ENCODE results near the gene ZNF428.
A peak's percentile ranks its signal among the peaks of the same experiment; 100 is the strongest.
"Not testable (repeated sequence)": the region's sequence is repeated elsewhere in the genome, so short reads cannot be mapped to it uniquely, and the experiment has no call there.

Gene ZNF428

DNA sequence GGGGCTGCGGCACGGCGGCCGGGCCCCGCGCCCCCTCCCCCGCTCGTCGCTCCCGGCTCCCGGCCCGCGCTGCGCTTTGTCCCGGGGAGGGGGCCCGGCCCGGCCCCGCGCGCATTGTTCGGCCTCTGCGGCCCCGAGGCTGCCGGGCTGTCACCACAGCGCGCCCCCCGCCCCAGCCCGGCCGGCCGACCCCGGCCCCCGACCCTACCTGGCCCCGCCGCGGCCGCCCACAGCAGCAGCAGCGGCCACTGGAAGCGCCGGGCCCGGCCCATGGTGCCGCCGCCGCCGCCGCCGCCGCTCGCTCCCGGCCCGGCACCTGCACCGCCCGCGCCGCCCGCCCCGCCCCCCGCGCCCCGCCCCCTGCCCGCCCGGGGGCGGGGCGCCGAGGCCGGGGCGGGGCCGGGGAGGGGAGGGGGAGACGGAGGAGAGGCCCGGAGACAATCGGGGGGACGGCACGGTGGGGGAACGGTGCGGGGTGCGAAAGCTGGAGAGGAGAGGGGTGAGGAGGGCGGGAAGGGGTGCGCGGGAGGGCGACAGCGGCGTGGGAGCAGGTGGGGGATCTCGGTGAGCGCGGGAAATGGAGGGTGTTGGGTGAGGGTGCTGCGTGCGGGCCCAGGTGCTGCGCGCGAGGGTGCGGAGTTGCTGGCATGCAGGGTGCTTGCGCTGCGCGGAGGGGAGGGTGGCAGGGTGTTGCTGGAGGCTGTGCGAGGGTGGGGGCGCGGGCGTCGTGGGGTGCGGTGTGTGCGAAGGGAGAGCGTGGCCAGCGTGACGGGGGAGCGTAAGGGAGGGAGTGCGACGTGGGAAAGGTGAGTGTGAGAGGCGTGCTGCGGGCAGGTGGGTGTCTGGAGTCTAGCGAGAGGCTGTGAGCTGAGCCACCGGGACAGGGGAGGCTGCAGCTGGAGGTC, 20.3 kb upstream of the ZNF428 start, which contains the start of gene CADM4:
Gene CADM4, minus strand, starts transcription at position 332 of the 905 bp plus-strand sequence. Its CDS starts 60 bp downstream, at position 272.
- DNase-seq (ENCODE audit: low read depth): no peak

DNA sequence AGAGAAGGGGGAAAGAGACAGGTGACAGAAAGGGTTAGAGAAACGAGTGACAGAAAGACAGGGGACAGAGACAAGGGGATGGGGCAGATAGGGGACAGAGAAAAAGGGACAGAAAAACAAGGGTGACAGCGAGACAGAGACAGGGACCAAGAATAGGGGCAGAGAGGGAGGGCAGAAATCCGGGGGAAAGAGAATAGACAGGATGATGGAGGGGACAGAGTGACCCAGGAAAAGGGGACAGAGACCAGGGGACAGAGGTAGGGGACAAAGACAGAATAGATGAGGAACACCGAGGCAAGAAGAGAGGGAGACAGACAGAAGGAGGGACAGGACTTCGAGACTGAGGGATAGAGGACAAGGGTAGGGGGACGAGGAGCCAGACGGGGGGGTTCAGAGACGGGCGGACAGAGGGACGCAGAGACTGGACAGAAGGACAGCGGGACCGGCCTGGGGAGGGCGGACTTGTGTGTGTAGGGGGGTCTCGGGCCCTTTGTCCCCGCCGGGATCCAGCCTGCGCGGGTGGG, 19.6 kb upstream of the ZNF428 start:
- no peak for DNase-seq (ENCODE audit: low read depth)

DNA sequence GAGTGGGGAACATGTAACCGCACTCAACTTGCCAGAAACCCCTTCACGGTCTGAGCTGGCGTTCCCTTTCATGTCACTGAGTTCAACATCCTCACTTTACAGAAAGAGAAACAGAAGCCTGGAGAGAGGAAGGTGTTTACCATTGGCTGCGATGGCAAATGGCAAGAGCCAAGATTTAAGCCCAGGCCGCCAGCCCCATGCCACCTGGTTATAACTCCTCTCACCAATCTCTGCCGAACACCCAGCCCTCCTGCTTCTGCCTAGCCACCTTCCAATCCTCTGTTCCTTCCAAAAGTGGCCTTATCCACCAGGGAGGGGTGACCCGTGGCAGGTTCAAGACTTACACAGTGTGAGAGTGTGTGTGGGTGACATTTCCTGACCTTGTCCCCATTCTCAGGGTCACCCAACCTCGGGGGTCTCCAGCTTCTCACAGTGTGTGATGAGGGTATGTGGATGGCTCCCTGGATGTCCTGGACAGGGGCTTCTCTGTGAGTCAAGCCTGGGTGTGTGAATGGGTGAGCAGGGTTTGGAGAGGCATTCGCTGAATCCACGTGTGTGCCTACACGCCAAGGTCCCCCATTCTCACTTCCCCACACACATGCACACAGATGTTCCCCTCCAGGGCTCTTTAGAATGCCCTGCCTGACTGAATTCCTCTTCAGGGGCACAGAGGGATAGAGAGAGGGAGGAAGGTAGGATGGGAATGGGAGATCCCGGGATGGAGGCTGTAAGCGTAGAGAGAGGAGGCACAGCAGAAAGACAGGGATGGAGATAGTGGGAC, 19.0 kb upstream of the ZNF428 start:
- DNase-seq (ENCODE audit: low read depth): no peak

DNA sequence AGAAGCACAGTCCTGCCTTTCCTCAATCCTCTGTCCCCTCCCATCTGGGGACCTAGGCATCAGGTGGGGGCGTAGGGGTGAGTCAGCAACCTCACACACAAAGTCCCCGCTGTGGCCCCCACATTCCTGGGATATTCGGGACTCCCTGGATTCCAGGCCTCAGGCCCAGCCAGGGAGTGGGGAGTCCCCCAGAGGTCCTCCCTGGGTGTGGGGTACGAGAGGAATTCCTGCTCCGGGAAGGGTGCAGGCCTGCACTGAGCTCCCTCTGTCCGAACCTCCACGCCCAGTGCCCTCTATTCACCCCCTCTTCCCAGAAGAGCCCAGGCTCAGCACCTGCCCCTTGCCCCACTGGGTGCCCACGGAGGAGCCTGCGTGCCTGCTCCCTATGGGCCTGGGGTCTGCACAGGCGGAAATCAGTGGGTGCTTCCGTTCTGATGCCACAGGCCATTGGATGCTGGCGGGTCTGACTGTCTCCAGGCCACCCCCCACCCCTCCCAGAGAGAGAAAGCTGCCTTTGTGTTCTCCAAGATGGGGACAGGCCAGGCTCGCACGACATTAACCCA, 16.8 kb upstream of the ZNF428 start:
- no peak for DNase-seq (ENCODE audit: low read depth)

DNA sequence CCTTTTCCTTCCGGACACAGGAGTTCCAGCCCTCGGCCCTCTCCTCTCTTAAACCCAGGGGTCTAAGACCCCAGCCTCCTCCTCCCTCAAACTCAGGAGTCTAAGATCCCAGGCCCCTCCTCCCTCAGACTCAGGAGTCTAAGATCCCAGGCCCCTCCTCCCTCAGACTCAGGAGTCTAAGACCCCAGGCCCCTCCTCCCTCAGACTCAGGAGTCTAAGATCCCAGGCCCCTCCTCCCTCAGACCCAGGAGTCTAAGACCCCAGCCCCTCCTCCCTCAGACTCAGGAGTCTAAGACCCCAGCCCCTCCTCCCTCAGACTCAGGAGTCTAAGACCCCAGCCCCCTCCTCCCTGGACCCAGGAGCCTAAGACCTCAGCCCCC, 16.1 kb upstream of the ZNF428 start:
- DNase-seq (ENCODE audit: low read depth): not testable (repeated sequence)

DNA sequence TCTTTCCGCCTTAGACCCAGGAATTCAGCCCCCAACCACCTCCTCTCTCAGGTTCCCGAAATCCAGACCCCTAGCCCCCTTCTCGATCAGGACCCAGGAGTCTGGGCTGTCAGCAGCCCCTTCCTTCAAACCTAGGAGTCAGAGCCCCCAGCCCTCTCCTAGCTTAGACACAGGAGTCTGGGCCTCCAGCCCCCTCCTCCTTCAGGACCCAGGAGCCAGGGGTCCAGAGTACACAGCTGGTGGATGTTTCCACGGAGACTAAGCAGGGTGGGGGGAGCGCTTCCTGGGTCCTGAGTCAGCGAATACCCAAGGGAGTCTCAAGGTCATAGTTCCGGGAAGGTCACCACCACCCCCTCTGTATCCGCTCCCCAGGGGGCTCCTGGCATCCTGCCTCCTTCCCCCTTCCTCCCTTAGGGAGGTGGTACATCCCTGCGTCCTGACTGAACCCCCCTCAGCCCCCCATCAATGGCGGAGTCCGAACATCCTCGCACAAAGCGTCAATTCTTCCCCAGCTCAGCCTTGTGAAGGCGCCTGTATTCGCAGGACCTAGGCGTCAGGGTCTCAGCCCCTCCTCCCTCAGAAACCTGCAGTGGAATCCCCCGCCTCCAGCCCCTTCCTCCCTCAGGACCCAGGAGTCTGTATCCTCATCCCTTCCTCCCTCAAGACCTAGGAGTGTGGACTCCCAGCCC, 15.6 kb upstream of the ZNF428 start:
- no peak for DNase-seq (ENCODE audit: low read depth)

DNA sequence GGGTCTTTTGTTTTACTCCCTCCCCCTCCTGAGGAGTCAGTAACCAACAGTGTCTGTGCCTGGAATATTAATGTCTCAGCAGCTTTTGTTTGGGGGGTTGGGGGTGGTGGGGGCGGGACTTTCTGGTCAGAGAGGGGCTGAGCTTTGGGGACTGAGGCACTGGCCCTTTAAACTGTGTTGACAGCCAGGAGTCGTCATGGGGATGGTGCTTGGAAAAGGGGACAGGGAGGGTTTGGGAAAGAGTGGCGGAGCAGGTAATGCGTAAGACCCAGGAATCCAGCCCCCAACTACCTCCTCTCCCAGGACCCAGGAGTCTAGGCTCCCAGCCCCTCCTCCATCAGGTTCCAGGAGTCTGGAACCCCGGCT, 15.1 kb upstream of the ZNF428 start:
- no peak for DNase-seq (ENCODE audit: low read depth)

DNA sequence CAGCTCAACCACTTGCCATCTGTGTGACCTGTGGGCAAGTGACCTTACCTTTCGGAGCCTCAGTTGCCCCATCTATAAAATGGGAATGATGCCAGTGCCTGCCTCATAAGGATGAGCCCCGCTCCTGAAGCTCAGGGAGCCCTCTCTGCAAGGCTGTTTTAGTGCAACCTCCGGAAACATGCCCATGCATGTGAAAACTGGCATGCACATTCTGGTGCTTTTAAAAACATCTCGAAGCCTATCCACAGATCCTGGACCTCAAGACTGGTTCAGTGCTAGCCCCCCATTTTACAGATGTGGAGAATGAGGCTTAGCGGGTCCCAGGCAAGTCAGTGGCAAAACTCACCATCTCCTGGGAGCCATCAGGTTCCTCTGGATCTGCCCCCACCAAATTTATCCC, 14.6 kb upstream of the ZNF428 start:
- DNase-seq (ENCODE audit: low read depth): no peak

DNA sequence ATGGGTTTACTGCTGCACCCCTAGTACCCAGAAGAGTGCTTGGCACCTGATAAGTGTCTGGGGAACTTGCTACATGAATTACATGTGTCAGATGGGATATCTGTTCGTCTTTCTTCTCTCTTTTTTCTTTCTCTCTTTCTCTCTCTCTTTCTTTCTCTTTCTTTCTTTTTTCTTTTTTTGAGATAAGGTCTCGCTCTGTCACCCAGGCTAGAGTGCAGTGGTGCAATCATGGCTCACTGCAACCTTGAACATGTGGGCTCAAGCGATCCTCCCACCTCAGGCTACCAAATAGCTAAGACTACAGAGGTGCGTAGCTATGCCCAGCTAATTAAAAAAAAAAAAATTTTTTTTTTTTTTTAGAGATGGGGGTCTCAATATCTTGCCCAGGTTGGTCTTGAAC, 14.1 kb upstream of the ZNF428 start:
- no peak for DNase-seq (ENCODE audit: low read depth)

DNA sequence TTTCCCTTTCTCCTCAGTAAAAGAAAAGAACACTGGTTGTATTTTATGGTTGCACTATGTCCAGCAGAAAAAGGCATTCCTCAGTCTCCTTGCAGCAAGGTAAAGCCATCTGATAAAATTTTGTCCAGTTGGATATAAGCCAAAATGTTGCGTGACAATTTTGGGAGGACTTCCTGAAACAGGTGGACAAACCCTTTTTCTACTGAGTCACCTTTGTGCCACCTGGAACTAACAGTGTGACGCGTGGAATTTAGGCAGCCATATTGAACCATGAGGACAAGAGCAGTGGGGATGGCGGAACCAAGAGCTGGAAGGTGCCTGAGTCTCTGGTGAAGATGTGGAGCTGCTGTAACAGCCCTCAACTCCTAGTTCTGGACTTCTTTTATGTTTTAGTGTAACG, 12.1 kb upstream of the ZNF428 start:
- no peak for DNase-seq (ENCODE audit: low read depth)

DNA sequence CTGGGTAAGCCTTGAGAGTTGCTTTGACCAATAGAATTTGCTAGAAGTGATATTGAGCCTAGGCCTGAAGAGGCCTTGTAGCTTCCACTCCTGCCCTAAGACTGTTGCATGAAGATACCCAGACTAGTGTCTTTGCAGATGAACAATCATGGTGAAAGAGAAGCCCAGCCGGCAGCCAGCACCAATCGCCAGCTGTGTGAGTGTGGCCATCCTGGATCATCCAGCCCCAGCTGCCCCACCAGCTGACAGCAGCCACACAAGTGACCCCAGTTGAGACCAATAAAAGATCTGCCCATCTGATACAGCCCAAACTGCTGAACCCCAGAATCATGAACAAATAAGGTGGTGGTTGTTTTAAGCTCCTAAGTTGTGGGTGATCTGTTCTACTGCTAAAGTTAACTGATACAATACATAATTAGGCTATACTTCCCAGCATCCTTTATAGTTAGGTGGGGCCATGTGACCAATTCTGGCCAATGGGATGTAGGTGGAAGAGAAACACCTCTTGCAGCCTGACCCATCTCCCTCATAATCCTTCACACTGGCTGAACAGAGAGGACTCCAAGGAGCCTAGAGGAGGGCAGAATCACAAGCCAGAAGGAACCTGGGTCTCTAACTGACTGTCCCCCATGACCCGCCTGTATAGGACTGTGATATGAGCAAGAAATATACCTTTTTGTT, 9.4 kb upstream of the ZNF428 start:
- no peak for DNase-seq (ENCODE audit: low read depth)

DNA sequence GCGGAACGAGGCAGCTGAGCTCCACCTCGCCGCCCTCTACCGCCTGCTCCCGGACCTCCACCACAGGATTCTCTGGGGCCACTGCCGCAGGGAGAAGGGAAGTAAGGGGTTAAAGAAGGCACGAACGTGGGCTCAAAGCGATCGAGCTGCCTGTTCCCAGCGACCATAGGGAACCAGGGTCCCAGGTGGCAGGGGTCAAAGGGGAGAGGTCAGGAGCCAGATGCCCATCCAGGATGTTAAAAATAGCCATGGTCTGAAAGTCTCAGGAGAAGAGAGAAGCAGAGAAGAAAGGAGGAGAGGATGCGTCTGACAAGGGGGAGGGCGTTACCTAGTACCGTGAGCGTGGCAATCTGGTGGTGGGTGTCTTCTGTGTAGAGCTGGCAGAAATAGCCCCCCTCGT, 7.4 kb upstream of the ZNF428 start:
- DNase-seq (ENCODE audit: low read depth): no peak

DNA sequence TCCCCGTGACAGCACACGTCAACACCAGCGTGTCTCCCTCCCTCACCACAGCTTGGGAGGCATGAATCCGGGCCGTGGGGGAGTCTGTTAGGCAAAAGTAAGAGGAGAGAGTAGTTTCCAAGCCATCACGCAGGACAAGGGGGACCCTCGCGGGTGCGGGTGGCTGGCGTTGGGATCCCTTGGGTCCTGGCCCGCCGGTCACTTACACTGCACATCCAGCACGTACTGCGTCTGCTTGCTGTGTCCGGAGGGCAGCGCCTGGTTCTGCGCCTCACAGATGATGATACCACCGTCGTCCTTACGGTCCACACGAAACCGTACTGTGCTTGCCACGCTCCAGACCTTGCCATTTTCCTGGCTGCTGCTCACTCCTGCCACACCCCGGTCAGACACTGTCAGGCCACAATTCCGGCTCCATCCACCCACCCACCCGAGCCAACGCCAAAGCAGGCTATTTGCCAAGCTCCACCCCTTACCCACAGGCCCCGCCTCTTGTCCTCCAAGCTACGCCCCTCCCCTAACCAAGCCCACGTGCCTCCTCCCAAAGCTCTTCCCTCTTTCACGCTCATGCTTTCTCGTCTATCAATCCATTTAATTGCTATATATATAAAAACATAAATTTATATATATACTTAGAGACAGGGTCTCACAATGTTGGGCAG, 6.6 kb upstream of the ZNF428 start:
- peak; percentile 88 for DNase-seq (ENCODE audit: low read depth)

DNA sequence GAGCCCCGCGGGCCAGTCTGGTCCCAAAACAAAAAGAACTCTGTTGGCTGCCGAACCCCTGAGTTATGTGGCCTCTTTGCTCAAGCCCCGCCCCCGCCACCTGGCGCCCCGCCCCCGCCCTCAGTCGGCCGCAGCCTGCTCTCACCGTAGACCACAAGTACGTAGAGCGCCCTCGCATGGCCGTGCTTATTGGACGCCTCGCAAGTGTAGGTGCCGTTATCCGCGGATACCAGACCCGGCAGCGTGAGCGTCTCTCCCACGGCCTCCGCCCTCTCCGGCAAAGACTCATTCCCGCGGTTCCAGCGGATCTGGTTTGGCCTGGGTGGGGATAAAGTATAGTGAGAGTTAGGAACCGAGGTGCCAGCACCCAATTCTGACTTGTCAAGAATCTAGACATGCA, 5.5 kb upstream of the ZNF428 start:
- no peak for DNase-seq (ENCODE audit: low read depth)

DNA sequence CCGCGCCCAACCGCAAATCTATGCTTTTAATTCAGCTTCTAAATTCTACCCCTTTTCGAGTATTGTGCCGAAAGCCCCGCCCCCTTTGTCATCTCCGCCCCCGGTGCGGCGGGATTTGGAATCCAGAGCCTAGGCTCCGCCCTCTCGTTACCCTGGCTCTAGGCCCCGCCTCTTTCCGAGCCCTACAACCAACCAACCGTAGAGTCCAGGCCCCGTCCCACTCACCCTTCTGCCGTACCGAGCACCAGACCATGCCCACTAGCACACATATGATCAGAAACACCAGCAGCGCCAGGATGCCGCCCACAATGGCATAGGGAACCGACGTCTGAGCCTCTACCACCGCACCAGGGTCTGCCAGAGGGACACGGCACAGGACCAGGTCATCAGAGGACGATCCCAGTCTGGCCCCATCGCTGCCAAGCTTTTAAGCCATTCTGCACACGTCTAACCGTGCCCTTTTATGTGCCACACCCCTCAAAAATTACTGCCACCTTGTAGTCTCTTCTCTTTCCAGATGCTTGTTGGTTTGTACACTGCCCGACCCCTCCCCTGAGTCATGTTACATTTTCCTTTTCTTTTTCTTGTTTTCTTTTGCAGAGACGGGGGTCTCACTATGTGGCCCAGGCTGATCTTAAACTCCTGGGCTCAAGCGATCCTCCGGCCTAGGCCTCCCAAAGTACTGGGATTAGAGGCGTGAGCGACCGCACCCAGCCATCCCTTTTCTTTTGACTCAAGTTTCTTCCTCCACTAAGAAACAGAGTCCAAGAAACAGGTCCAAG, 4.7 kb upstream of the ZNF428 start:
- no peak for DNase-seq (ENCODE audit: low read depth)

DNA sequence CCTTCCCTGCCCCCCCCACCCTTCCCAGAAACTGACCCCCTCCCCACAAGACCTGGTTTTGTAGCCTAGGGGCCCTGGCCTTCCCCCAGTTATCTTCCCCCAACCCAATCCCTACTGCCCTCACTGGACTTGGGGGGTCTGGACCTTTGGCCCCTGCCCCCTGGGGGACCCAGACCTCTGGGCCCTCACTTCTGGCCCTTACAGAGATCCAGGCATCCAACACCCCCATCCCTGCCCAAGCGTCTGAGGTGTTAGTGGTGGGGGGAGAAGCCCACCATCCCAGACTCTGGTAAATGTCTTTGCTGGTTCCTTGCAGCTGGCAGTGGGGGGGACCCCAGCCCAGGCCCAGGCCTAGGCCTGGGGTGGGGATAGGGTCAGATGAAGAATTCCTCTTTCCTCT, 3.5 kb upstream of the ZNF428 start:
- DNase-seq (ENCODE audit: low read depth): no peak

DNA sequence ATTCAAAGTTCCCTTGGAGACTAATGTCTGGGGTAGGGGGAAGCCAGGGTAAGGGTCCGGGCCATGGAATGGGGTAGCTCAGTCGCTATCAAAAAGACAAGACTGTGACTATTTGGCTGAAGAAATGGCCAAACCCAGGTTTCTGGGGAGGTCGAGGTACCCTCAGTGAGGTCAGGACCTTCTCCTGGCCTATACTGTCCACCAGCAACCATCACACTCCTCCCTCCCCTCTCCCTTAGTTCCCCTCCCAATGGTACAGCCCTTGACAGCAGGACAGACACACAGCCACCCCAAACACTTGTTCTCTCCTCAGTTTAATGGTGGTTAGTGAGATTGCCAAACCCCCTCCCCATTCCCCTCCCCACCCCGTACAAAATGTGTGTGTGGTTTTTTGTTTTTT, 2.6 kb upstream of the ZNF428 start:
- no peak for DNase-seq (ENCODE audit: low read depth)

DNA sequence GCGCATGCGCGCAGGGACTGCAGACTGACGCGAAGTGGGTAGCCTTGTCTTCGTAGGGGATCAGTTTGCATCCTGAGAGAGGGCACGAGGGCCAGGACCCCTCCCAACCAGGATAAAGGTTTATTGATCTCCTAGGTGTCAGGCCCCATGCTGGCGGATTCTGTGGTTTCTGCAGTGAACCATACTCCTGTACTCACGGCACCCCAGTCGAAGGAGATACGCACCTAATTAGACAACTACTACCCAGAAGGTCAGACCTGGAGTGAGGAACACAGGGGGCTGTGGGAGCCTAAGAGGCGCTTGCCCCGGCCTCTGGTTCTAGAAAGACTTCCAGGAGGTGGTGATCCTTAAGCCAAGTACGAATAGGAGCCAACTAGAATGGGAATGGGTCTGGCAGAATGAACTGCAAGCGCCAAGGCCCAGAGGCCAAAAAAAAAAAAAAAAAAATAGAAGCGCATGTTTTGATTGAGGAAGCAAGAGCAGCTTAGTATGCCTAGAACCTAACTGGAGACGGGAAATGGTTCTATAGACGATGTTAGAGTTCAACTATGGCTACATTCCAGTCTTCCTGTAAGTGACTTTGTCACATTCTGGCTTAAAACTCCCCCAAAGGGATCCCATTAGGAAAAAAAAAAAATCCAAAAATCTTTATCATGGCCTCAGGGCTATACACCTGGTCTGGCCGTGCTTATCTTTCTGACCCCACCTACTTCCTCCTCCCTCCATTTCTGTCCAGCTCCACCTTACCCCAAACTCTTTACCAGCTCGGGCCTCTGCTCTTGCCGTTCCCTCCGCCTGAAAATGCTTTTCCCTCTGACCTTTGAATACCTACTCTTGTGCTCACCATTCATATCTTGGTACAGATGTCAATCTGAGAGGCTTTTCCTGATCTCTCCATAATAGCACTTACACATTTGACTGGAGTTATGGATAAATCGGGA, 902 bp upstream of the ZNF428 start:
- no peak for DNase-seq (ENCODE audit: low read depth)

DNA sequence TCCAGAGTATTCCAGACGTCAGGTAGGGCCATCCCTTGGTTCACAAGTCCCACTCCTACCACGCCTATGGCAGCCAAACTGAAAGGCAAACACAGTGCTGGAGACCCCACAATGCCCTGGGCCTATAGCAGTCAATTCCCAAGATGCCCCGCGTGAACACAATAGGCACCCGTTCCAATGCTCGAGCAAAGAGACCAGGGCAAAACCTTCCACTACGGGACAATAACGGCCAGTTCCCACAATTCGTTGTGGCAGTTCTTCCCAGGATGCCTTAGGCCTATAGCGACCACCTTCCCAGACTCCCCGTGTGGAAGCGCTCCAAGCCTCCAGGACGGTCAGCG, 538 bp downstream of the ZNF428 start:
- no peak for DNase-seq (ENCODE audit: low read depth)
